Osteoblast (primary cell): ENCODE results near the gene ZNF774. TPM values are rescaled to one million over a fixed set of nuclear protein-coding genes. Genes with fewer than 3 reads are reported as not detected.

Experiments used
- DNase-seq: peaks from one replicate; pipeline ENCODE4 v3.0.0; 2011; ENCODE audit warnings: low spot score, mixed read lengths; ENCODE audit not compliant: insufficient read length; ENCODE audit errors: missing footprints
- H2AFZ ChIP-seq: 2 replicates; pipeline ENCODE4 v1.6.0; 2011; ENCODE audit warnings: mild to moderate bottlenecking, low read length
- H3K27ac ChIP-seq: 2 replicates; pipeline ENCODE4 v1.5.1; 2011; ENCODE audit warnings: mild to moderate bottlenecking, low read depth, low read length, moderate library complexity
- H3K27me3 ChIP-seq: 2 replicates; pipeline ENCODE4 v1.6.0; 2012; ENCODE audit warnings: mild to moderate bottlenecking, control low read depth, inconsistent platforms, low read length, moderate library complexity; ENCODE audit not compliant: insufficient read depth
- H3K36me3 ChIP-seq: 2 replicates; pipeline ENCODE4 v1.5.1; 2011; ENCODE audit warnings: mild to moderate bottlenecking, low read length, control low read depth, moderate library complexity; ENCODE audit not compliant: insufficient read depth
- H3K4me1 ChIP-seq: 2 replicates; pipeline ENCODE4 v1.5.1; 2011; ENCODE audit warnings: mild to moderate bottlenecking, low read length, control low read depth, moderate library complexity; ENCODE audit not compliant: insufficient read depth
- H3K4me2 ChIP-seq: 2 replicates; pipeline ENCODE4 v1.6.0; 2011; ENCODE audit warnings: mild to moderate bottlenecking, low read length; ENCODE audit not compliant: insufficient read depth
- H3K4me3 ChIP-seq: fragments of 200-600 bp; sonication (generic); 3 replicates; pipeline ENCODE4 v1.5.1; 2012; ENCODE audit warnings: mild to moderate bottlenecking, low read length, inconsistent platforms; ENCODE audit not compliant: insufficient read depth
- H3K79me2 ChIP-seq: 2 replicates; pipeline ENCODE4 v1.6.0; 2012; ENCODE audit warnings: mild to moderate bottlenecking, low read length, control low read depth, inconsistent platforms; ENCODE audit not compliant: insufficient read depth
- H3K9me3 ChIP-seq: 2 replicates; pipeline ENCODE4 v1.5.1; 2011; ENCODE audit warnings: low read depth, low read length, control low read depth
- H4K20me1 ChIP-seq: 2 replicates; pipeline ENCODE4 v1.6.0; 2012; ENCODE audit warnings: mild to moderate bottlenecking, low read length, control low read depth; ENCODE audit not compliant: insufficient read depth
- CTCF ChIP-seq: IDR thresholded peaks from 2 replicates; pipeline ENCODE4 v1.5.1; 2011; ENCODE audit warnings: mild to moderate bottlenecking, low read depth, low read length, moderate library complexity; ENCODE audit errors: extremely low read depth
- total RNA-seq: library from RNA; depleted of rRNA; stranded (reverse); fragments of >200 nt; gene quantifications from 2 replicates; pipeline ENCODE4 v1.2.3, GENCODE V29; 2012

Gene ZNF774
- total RNA-seq, 1 donor, result 1.8 TPM

GRCh38 chr15:90402223-90402622, 50.1 kb downstream of the ZNF774 start:
- Histone ChIP-seq H4K20me1 (peaks cover 3% of the 10 kb centered on the region), H3K27me3 (no peaks in the 10 kb centered on the region), H3K27ac (peak overlapping the region; percentile 88), H3K9me3 (no peaks in the 10 kb centered on the region), H3K4me1 (peaks cover 59% of the 10 kb centered on the region), H3K36me3 (no peaks in the 10 kb centered on the region), H2AFZ (no peak overlapping the region), H3K79me2 (peaks cover 86% of the 10 kb centered on the region), H3K4me2 (peak overlapping the region; percentile 78), H3K4me3 (peak overlapping the region; percentile 34)
- DNase-seq, result peak; percentile 21
- no peak for TF ChIP-seq CTCF

- TF ChIP-seq CTCF, result no peak
- peak overlapping the region; percentile 78 for H3K4me2 ChIP-seq
- no peaks in the 10 kb centered on the region for H3K9me3 ChIP-seq
- peak overlapping the region; percentile 88 for H3K27ac ChIP-seq
- peak; percentile 42 for DNase-seq
- no peaks in the 10 kb centered on the region for H3K27me3 ChIP-seq
- no peak overlapping the region for H2AFZ ChIP-seq
- H3K36me3 ChIP-seq, result no peaks in the 10 kb centered on the region
- H3K4me1 ChIP-seq, result peaks cover 64% of the 10 kb centered on the region
- H4K20me1 ChIP-seq, result peaks cover 5% of the 10 kb centered on the region
- H3K79me2 ChIP-seq, result peaks cover 90% of the 10 kb centered on the region
- H3K4me3 ChIP-seq, result no peak overlapping the region
Measured at GRCh38 chr15:90402767-90403166, 50.7 kb downstream of the ZNF774 start.

GRCh38 chr15:90405055-90405607, 53.0 kb downstream of the ZNF774 start:
- H3K4me1 ChIP-seq, result peaks cover 64% of the 10 kb centered on the region
- no peak for DNase-seq
- H3K9me3 ChIP-seq, result no peaks in the 10 kb centered on the region
- no peaks in the 10 kb centered on the region for H3K27me3 ChIP-seq
- H4K20me1 ChIP-seq, result peaks cover 5% of the 10 kb centered on the region
- H3K4me3 ChIP-seq, result no peak overlapping the region
- H3K4me2 ChIP-seq, result no peak overlapping the region
- TF ChIP-seq CTCF, result no peak
- H3K79me2 ChIP-seq, result peaks cover 86% of the 10 kb centered on the region
- H3K27ac ChIP-seq, result peak overlapping the region; percentile 73
- no peak overlapping the region for H2AFZ ChIP-seq
- no peaks in the 10 kb centered on the region for H3K36me3 ChIP-seq

- no peaks in the 10 kb centered on the region for H3K9me3 ChIP-seq
- DNase-seq, result no peak
- peaks cover 46% of the 10 kb centered on the region for H3K4me1 ChIP-seq
- no peaks in the 10 kb centered on the region for H3K27me3 ChIP-seq
- no peak overlapping the region for H3K4me2 ChIP-seq
- H3K4me3 ChIP-seq, result no peak overlapping the region
- peaks cover 5% of the 10 kb centered on the region for H4K20me1 ChIP-seq
- H3K79me2 ChIP-seq, result peaks cover 86% of the 10 kb centered on the region
- peak overlapping the region; percentile 73 for H3K27ac ChIP-seq
- no peak for TF ChIP-seq CTCF
- no peaks in the 10 kb centered on the region for H3K36me3 ChIP-seq
- no peak overlapping the region for H2AFZ ChIP-seq
Measured at GRCh38 chr15:90407336-90407735, 55.3 kb downstream of the ZNF774 start.
